ENCODE data around the gene MTARC2. TPM values are rescaled to one million over a fixed set of nuclear protein-coding genes. Genes with fewer than 3 reads are reported as not detected.
A peak's percentile ranks its signal among the peaks of the same experiment; 100 is the strongest.

The MTARC2 gene
- total RNA-seq (2014; rRNA removed; shearing (Covaris generic)): 0.13 and 1.9 TPM in 2 replicates
- polyA plus RNA-seq (2016; fragmentation: Nextera tagmentation; extraction: Ambion mirVana): 4.0 and 4.8 TPM in 2 replicates

- 2 to 5% methylated on average over 55 to 72 of the region's 77 CpGs for WGBS, 2 experiments (ENCODE audit: low coverage in 1 of 2, low lambda C conversion rate in 2 of 2, missing lambda C conversion rate in 2 of 2)
- Histone ChIP-seq H3K4me3 (peak within 1 kb of the TSS; percentile 80), H3K9me2 (ENCODE audit: insufficient read depth) (no peaks in the 10 kb centered on the region), H3K4me1 (ENCODE audit: insufficient read depth) (no peaks in the 10 kb centered on the region), H3F3A (ENCODE audit: insufficient read depth) (0 out of 2 replicates have a peak, but pooled peaks cover 6% of the 10 kb centered on the region), H3K9ac (peak within 1 kb of the TSS; percentile 76), H3K27me3 (replicated peaks; ENCODE audit: insufficient read depth) (no peaks in the 10 kb centered on the region), H3K27ac (peak within 1 kb of the TSS; percentile 11; the same call in 1 of the 2 replicates), H2AFZ (peak within 1 kb of the TSS; percentile 90), H3K9me3 (ENCODE audit: low read depth) (no peaks in the 10 kb centered on the region), H4K20me1 (ENCODE audit: insufficient read depth) (no peaks in the 10 kb centered on the region), H3K4me2 (ENCODE audit: unreplicated experiment) (peak within 1 kb of the TSS; percentile 93), H3K79me2 (ENCODE audit: insufficient read depth) (no peaks in the 10 kb centered on the region; the same call in 1 of the 2 replicates), H3K36me3 (ENCODE audit: low read depth) (no peaks in the 10 kb centered on the region)
- in situ Hi-C loops (cut with MboI): no loop called here
- DNase-seq: peak; percentile 86
- TF ChIP-seq EZH2phosphoT487 (IDR thresholded peaks at IDR 0.05; ENCODE audit: insufficient read depth, low read depth) (no peak), EZH2 (IDR thresholded peaks at IDR 0.05; ENCODE audit: insufficient read depth, poor library complexity, severe bottlenecking) (no peak)
These were observed at the start of gene MTARC2 for GRCh38 chr1:220748089-220748934. Gene MTARC2 (plus strand): TSS chr1:220748322. CDS start chr1:220748532, 210 bp downstream.

GRCh38 chr1:220698607-220699016 is 49.5 kb upstream of the MTARC2 start:
- no peak overlapping the region for H3K9ac ChIP-seq
- no peaks in the 10 kb centered on the region for H4K20me1 ChIP-seq (ENCODE audit: insufficient read depth)
- WGBS, 2 experiments (ENCODE audit: low coverage in 1 of 2, low lambda C conversion rate in 2 of 2, missing lambda C conversion rate in 2 of 2): 26 to 34% methylated on average over 5 of the region's 5 CpGs
- H3K27ac ChIP-seq: no peak overlapping the region
- H3F3A ChIP-seq (ENCODE audit: insufficient read depth): no peaks in the 10 kb centered on the region
- no peaks in the 10 kb centered on the region for H3K79me2 ChIP-seq (ENCODE audit: insufficient read depth)
- H3K27me3 ChIP-seq (replicated peaks; ENCODE audit: insufficient read depth): peaks cover 10% of the 10 kb centered on the region; the same call in 1 of the 2 replicates
- H3K4me3 ChIP-seq: no peak overlapping the region
- H3K36me3 ChIP-seq (ENCODE audit: low read depth): no peaks in the 10 kb centered on the region
- H3K4me1 ChIP-seq (ENCODE audit: insufficient read depth): no peaks in the 10 kb centered on the region
- H2AFZ ChIP-seq: no peak overlapping the region
- no peaks in the 10 kb centered on the region for H3K9me2 ChIP-seq (ENCODE audit: insufficient read depth)
- TF ChIP-seq EZH2 (IDR thresholded peaks at IDR 0.05; ENCODE audit: insufficient read depth, poor library complexity, severe bottlenecking) (no peak), EZH2phosphoT487 (IDR thresholded peaks at IDR 0.05; ENCODE audit: insufficient read depth, low read depth) (no peak)
- no peak for DNase-seq
- in situ Hi-C loops (cut with MboI): no loop called here
- no peaks in the 10 kb centered on the region for H3K9me3 ChIP-seq (ENCODE audit: low read depth)
- no peak overlapping the region for H3K4me2 ChIP-seq (ENCODE audit: unreplicated experiment)

- Histone ChIP-seq H3K4me2 (ENCODE audit: unreplicated experiment) (no peak overlapping the region), H4K20me1 (ENCODE audit: insufficient read depth) (no peaks in the 10 kb centered on the region), H3K9me3 (ENCODE audit: low read depth) (no peaks in the 10 kb centered on the region), H3K27ac (no peak overlapping the region), H3K27me3 (replicated peaks; ENCODE audit: insufficient read depth) (peaks cover 10% of the 10 kb centered on the region; the same call in 1 of the 2 replicates), H3K79me2 (ENCODE audit: insufficient read depth) (no peaks in the 10 kb centered on the region), H3K4me1 (ENCODE audit: insufficient read depth) (no peaks in the 10 kb centered on the region), H2AFZ (no peak overlapping the region), H3K9ac (no peak overlapping the region), H3K9me2 (ENCODE audit: insufficient read depth) (no peaks in the 10 kb centered on the region), H3F3A (ENCODE audit: insufficient read depth) (no peaks in the 10 kb centered on the region), H3K36me3 (ENCODE audit: low read depth) (no peaks in the 10 kb centered on the region), H3K4me3 (no peak overlapping the region)
- in situ Hi-C loops (cut with MboI): no loop called here
- TF ChIP-seq EZH2 (IDR thresholded peaks at IDR 0.05; ENCODE audit: insufficient read depth, poor library complexity, severe bottlenecking) (no peak), EZH2phosphoT487 (IDR thresholded peaks at IDR 0.05; ENCODE audit: insufficient read depth, low read depth) (no peak)
- no peak for DNase-seq
- WGBS, 2 experiments (ENCODE audit: low coverage in 1 of 2, low lambda C conversion rate in 2 of 2, missing lambda C conversion rate in 2 of 2): 68 to 69% methylated on average over 3 of the region's 3 CpGs
These were observed 49.1 kb upstream of the MTARC2 start for GRCh38 chr1:220699044-220699443.

DNA sequence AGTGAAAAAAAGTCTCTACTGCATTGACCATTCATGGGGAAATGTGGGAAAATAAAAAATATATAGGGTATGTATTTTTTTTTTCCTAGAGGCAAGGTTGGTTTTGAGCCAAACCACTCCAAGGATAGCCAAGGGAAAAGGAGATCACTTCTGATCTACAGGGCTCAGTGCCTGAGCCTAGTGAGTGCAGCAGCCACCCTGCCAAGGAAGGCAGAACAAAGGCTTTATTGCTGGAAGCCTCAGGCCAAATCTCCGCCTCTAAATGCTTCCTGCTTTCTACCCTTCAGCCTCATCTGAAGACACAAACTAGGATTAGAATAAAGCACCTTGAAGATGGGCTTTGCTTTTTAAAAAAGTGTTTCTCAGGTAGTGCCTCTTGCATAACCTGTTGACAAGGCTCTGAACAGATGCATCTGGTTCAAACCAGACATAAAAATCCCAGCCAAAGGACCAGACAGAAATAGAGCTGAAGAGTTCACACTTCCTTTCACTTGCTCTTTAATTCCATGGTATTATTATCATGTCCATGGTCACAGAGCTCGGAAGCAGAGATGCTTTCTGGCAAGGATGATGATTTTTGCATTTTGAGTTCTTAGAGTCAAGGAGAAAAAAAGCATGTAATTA is 47.5 kb upstream of the MTARC2 start:
- Histone ChIP-seq H3K9me3 (ENCODE audit: low read depth) (no peaks in the 10 kb centered on the region), H3K79me2 (ENCODE audit: insufficient read depth) (no peaks in the 10 kb centered on the region), H2AFZ (no peak overlapping the region), H3F3A (ENCODE audit: insufficient read depth) (no peaks in the 10 kb centered on the region), H4K20me1 (ENCODE audit: insufficient read depth) (no peaks in the 10 kb centered on the region), H3K9ac (no peak overlapping the region), H3K4me3 (no peak overlapping the region), H3K36me3 (ENCODE audit: low read depth) (no peaks in the 10 kb centered on the region), H3K4me2 (ENCODE audit: unreplicated experiment) (no peak overlapping the region), H3K27me3 (replicated peaks; ENCODE audit: insufficient read depth) (0 out of 2 replicates have a peak, but pooled peaks cover 10% of the 10 kb centered on the region), H3K4me1 (ENCODE audit: insufficient read depth) (no peaks in the 10 kb centered on the region), H3K9me2 (ENCODE audit: insufficient read depth) (no peaks in the 10 kb centered on the region), H3K27ac (no peak overlapping the region)
- 18 to 22% methylated on average over 2 of the region's 2 CpGs for WGBS, 2 experiments (ENCODE audit: low coverage in 1 of 2, low lambda C conversion rate in 2 of 2, missing lambda C conversion rate in 2 of 2)
- TF ChIP-seq EZH2 (IDR thresholded peaks at IDR 0.05; ENCODE audit: insufficient read depth, poor library complexity, severe bottlenecking): no peak
- no peak for TF ChIP-seq EZH2phosphoT487 (IDR thresholded peaks at IDR 0.05; ENCODE audit: insufficient read depth, low read depth)
- in situ Hi-C loops (cut with MboI): no loop called here
- no peak for DNase-seq

Measured in GM23248 (cell line).